K562 (cell line): ENCODE results near the gene MROH2B. TPM values are rescaled to one million over a fixed set of nuclear protein-coding genes. Genes with fewer than 3 reads are reported as not detected.

Source experiments
- ATAC-seq: fragments of 200-7000 bp; cut with Tn5 transposase; 3 replicates; pipeline ENCODE4 v1.9.1; 2020; ENCODE audit warnings: moderate library complexity
- BruUV-seq: library from RNA; stranded (reverse); fragments of 400-500 nt; replicated peaks from 2 replicates; lab custom pipeline; 2021; lab: Mats Ljungman, UMichigan
- CTCF ChIA-PET: fragments of 300-600 bp; formaldehyde crosslinking; extraction: SDS; loops from one replicate; lab custom pipeline; 2021; ENCODE audit warnings: low intra/inter-chr PET ratio; lab: Yijun Ruan, JAX
- POLR2A ChIA-PET: fragments of 300-600, 350-650 bp; sonication (Branson Sonifier 250); formaldehyde crosslinking; extraction: SDS; loops from one replicate; lab custom pipeline; 2021; ENCODE audit warnings: antibody characterized with exemption, inconsistent platforms; lab: Yijun Ruan, JAX
- DNase-seq, 4 experiments: peaks; one replicate each; pipeline versions ENCODE4 v3.0.0 to v3.0.0-alpha.2; 2011 to 2018; ENCODE audit warnings: low spot score in 3 of 4, mixed read lengths in 3 of 4; ENCODE audit errors: extremely low read depth in 1 of 4
- FAIRE-seq: peaks from 2 replicates; lab custom pipeline; 2011; peaks lifted over from hg19 to GRCh38; lab: Jason Lieb, UNC
- H2AFZ ChIP-seq: 2 replicates; pipeline ENCODE4 v1.6.0; 2011; ENCODE audit warnings: low read depth, low read length, control low read depth, inconsistent platforms
- H3K27ac ChIP-seq: fragments of 200-600 bp; 3 replicates; pipeline ENCODE4 v1.8.0; 2011; ENCODE audit warnings: low read depth, mild to moderate bottlenecking, control low read depth, inconsistent platforms, low read length, moderate library complexity, mixed read lengths; ENCODE audit errors: extremely low read depth
- H3K27me3 ChIP-seq, 2 experiments: fragments of 300-600 bp in 1 of 2; 2 replicates in 1 of 2; 3 replicates in 1 of 2; pipeline versions ENCODE4 v1.6.0 to v1.8.0; 2011; ENCODE audit warnings: inconsistent platforms in 2 of 2, low read length in 2 of 2, mild to moderate bottlenecking in 1 of 2, mixed read lengths in 1 of 2, moderate library complexity in 1 of 2; ENCODE audit not compliant: control insufficient read depth in 2 of 2, insufficient read depth in 2 of 2
- H3K36me3 ChIP-seq: fragments of 300-600 bp; 3 replicates; pipeline ENCODE4 v1.8.0; 2011; ENCODE audit warnings: mild to moderate bottlenecking, low read length, inconsistent platforms; ENCODE audit not compliant: control insufficient read depth, insufficient read depth
- H3K4me1 ChIP-seq, 2 experiments: fragments of 200-600 bp in 1 of 2; replicated peaks in 1 of 2; 2 replicates in 1 of 2; 3 replicates in 1 of 2; pipeline versions ENCODE4 v1.5.1 to v1.8.0; 2011; ENCODE audit warnings: inconsistent platforms in 2 of 2, low read length in 2 of 2, mild to moderate bottlenecking in 1 of 2, mixed read lengths in 1 of 2, moderate library complexity in 1 of 2; ENCODE audit not compliant: control insufficient read depth in 2 of 2, insufficient read depth in 2 of 2
- H3K4me2 ChIP-seq: 2 replicates; pipeline ENCODE4 v1.6.1; 2011; ENCODE audit warnings: low read length, control low read depth, inconsistent platforms, mixed read lengths; ENCODE audit not compliant: insufficient read depth
- H3K4me3 ChIP-seq: fragments of 200-600 bp; sonication (generic), shearing (Covaris generic); 2 replicates; pipeline ENCODE4 v1.5.1; 2016; ENCODE audit warnings: control low read depth, inconsistent platforms
- H3K79me2 ChIP-seq: fragments of 200-600 bp; 3 replicates; pipeline ENCODE4 v1.8.0; 2011; ENCODE audit warnings: low read length, inconsistent platforms; ENCODE audit not compliant: control insufficient read depth, insufficient read depth
- H3K9ac ChIP-seq, 2 experiments: 2 replicates each; pipeline versions ENCODE4 v1.6.0 to v1.6.1; 2011; ENCODE audit warnings: low read depth in 2 of 2, low read length in 2 of 2, control low read depth in 1 of 2, inconsistent platforms in 1 of 2, mild to moderate bottlenecking in 1 of 2, mixed read lengths in 1 of 2; ENCODE audit not compliant: insufficient read depth in 1 of 2
- H3K9me1 ChIP-seq: one replicate; pipeline ENCODE4 v1.6.0; 2011; ENCODE audit warnings: inconsistent platforms, mild to moderate bottlenecking, low read length, moderate library complexity; ENCODE audit not compliant: control insufficient read depth, insufficient read depth
- H3K9me3 ChIP-seq: replicated peaks from 2 replicates; pipeline ENCODE4 v1.5.1; 2011; ENCODE audit warnings: low read depth, low read length, inconsistent platforms; ENCODE audit not compliant: control insufficient read depth, insufficient read depth
- H4K20me1 ChIP-seq: replicated peaks from 2 replicates; pipeline ENCODE4 v1.6.1; 2011; ENCODE audit warnings: low read length, inconsistent platforms, mixed read lengths; ENCODE audit not compliant: control insufficient read depth, insufficient read depth
- LEF1 ChIP-seq: fragments of 450-650 bp; IDR thresholded peaks from 2 replicates; pipeline ENCODE4 v1.6.1; 2016; ENCODE audit warnings: mild to moderate bottlenecking
- MAFF ChIP-seq: IDR thresholded peaks from 2 replicates; pipeline ENCODE4 v1.6.1; 2012; ENCODE audit warnings: low read length, improper control_type of control experiment
- MYBL2 ChIP-seq, 2 experiments: fragments of 450-650 bp in 1 of 2; sonication (generic) in 1 of 2; formaldehyde crosslinking in 1 of 2; IDR thresholded peaks; 2 replicates each; pipeline versions ENCODE4 v1.6.1 to v1.8.1; 2017 to 2022; ENCODE audit warnings: borderline replicate concordance in 1 of 2, inconsistent platforms in 1 of 2, low read depth in 1 of 2, mild to moderate bottlenecking in 1 of 2, missing genetic modification reagents in 1 of 2, moderate library complexity in 1 of 2
- PHF8 ChIP-seq: fragments of 200-600 bp; sonication (generic); IDR thresholded peaks from 2 replicates; pipeline ENCODE4 v1.6.1; 2012; ENCODE audit warnings: mixed run types, mild to moderate bottlenecking, inconsistent platforms, low read length, moderate library complexity, borderline replicate concordance
- POLR2AphosphoS2 ChIP-seq: IDR thresholded peaks from 2 replicates; pipeline ENCODE4 v1.6.1; 2012; ENCODE audit warnings: low read length, improper control_type of control experiment
- ZFP1 ChIP-seq: fragments of 450-650 bp; formaldehyde crosslinking; IDR thresholded peaks from 2 replicates; pipeline ENCODE4 v1.4.0; 2020; ENCODE audit warnings: mild to moderate bottlenecking, mixed read lengths
- ZNF174 ChIP-seq: fragments of 250-450 bp; sonication (Bioruptor Pico); IDR thresholded peaks from 2 replicates; pipeline ENCODE4 v1.4.0; 2020; ENCODE audit warnings: mild to moderate bottlenecking
- ZNF217 ChIP-seq: sonication (generic); formaldehyde crosslinking; IDR thresholded peaks from 2 replicates; pipeline ENCODE4 v1.8.0; 2022; ENCODE audit warnings: mild to moderate bottlenecking, missing genetic modification reagents
- ZNF282 ChIP-seq: sonication (generic); formaldehyde crosslinking; IDR thresholded peaks from 2 replicates; pipeline ENCODE4 v1.8.1; 2023; ENCODE audit warnings: missing genetic modification reagents
- WGBS: fragments of 100-300 bp; shearing (Covaris generic); methylation state at CpG from one replicate; pipeline ENCODE4 v1.1.6; 2016; ENCODE audit warnings: low coverage, mixed read lengths; ENCODE audit not compliant: insufficient coverage; ENCODE audit errors: missing lambda C conversion rate; 5-methylcytosine and 5-hydroxymethylcytosine counted together
- in situ Hi-C: fragments of 300-500 bp; cut with MboI; formaldehyde crosslinking; loops from 4 replicates; pipeline ENCODE4 v1.15.0; 2018; ENCODE audit warnings: inconsistent platforms, mixed read lengths
- intact Hi-C: fragments of 100-400 bp; cut with micrococcal nuclease; formaldehyde crosslinking; loops from 2 replicates; pipeline ENCODE4 v1.14.2; 2022
- polyA plus RNA-seq, 8 experiments: library from polyadenylated mRNA; depleted of rRNA in 4 of 8; stranded (reverse) in 5 of 8; unstranded in 3 of 8; fragments of >200 nt; fragmentation: Nextera tagmentation in 2 of 8; fragmentation: Illumina TruSeq in 1 of 8; extraction: Ambion mirVana in 2 of 8; extraction: Trizol in 1 of 8; gene quantifications; 2 replicates each; pipeline versions ENCODE4 v1.2.1 to v1.2.3, GENCODE V29; 2011 to 2014; ENCODE audit warnings: inconsistent platforms in 1 of 8, missing spikeins in 1 of 8
- total RNA-seq, 7 experiments: library from RNA; depleted of rRNA in 6 of 7; stranded (reverse); fragments of >200 nt in 6 of 7; fragmentation: Illumina TruSeq in 2 of 7; extraction: Trizol in 2 of 7; gene quantifications; 2 replicates each; pipeline versions ENCODE4 v1.2.1 to v1.2.3, GENCODE V29; 2011 to 2021; ENCODE audit warnings: low replicate concordance in 1 of 7
- TF ChIP-seq, protein P1 (sequence below): fragments of 250-450 bp; sonication (Bioruptor Pico); IDR thresholded peaks from 2 replicates; pipeline ENCODE4 v1.4.0; 2020
- TF ChIP-seq, protein P2 (sequence below), 2 experiments: fragments of 450-650 bp; formaldehyde crosslinking in 1 of 2; IDR thresholded peaks; 2 replicates each; pipeline versions ENCODE4 v1.4.0 to v1.6.1; 2014 to 2020; ENCODE audit warnings: mild to moderate bottlenecking in 2 of 2, borderline replicate concordance in 1 of 2, low read depth in 1 of 2

Gene MROH2B
- total and polyA plus RNA-seq, 9 of the 15 experiments (the other 6 are each of a cell fraction or from before 2014, with no cell fraction given), result not detected

DNA sequence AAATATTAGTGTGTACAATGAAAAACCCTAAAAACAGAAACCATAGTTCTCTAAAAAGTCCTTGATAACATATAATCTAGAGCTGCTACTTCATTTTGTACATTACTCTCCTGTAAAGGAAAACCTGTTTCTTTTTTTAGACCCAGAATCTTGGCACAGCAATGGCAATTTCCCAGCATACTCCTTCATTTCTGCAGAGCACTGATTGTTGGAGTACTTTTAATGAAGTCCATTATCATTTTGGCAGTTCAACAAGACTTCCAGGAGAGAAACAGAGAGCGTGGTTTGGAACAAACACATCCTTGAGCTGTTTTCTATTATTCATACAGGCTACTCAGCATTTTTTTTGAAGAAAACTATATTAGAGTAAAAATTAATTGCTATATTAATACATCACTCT lies 22.7 kb upstream of the MROH2B start:
- Histone ChIP-seq H3K27ac (no peak overlapping the region), H3K27me3 (no peaks in the 10 kb centered on the region), H3K9me3 (no peaks in the 10 kb centered on the region), H4K20me1 (no peaks in the 10 kb centered on the region), H3K9ac (no peak overlapping the region), H3K36me3 (no peaks in the 10 kb centered on the region), H3K79me2 (no peaks in the 10 kb centered on the region), H3K4me3 (no peak overlapping the region), H3K9me1 (no peaks in the 10 kb centered on the region), H3K4me2 (no peak overlapping the region), H3K4me1 (no peaks in the 10 kb centered on the region), H2AFZ (no peak overlapping the region)
- ChIA-PET CTCF (no interaction called here), POLR2A (no interaction called here)
- ATAC-seq (no peak), FAIRE-seq (no peak), DNase-seq (no peak)
- intact Hi-C loops (no loop called here), in situ Hi-C loops (no loop called here)
- 0% methylated on average over 1 of the region's 1 CpG for WGBS
- BruUV-seq, result no TSS peak
- no peak for TF ChIP-seq ZFP1 (CRISPR knock-in tag)
- no peak for TF ChIP-seq ZNF282 (CRISPR knock-in tag)
- TF ChIP-seq PHF8, result no peak
- TF ChIP-seq MAFF, result no peak
- no peak for TF ChIP-seq ZNF217 (CRISPR knock-in tag)
- TF ChIP-seq LEF1, result no peak
- TF ChIP-seq, protein P1, sequence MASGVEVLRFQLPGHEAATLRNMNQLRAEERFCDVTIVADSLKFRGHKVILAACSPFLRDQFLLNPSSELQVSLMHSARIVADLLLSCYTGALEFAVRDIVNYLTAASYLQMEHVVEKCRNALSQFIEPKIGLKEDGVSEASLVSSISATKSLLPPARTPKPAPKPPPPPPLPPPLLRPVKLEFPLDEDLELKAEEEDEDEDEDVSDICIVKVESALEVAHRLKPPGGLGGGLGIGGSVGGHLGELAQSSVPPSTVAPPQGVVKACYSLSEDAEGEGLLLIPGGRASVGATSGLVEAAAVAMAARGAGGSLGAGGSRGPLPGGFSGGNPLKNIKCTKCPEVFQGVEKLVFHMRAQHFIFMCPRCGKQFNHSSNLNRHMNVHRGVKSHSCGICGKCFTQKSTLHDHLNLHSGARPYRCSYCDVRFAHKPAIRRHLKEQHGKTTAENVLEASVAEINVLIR (CRISPR knock-in tag), result no peak
- no peak for TF ChIP-seq POLR2AphosphoS2
- TF ChIP-seq, protein P2, sequence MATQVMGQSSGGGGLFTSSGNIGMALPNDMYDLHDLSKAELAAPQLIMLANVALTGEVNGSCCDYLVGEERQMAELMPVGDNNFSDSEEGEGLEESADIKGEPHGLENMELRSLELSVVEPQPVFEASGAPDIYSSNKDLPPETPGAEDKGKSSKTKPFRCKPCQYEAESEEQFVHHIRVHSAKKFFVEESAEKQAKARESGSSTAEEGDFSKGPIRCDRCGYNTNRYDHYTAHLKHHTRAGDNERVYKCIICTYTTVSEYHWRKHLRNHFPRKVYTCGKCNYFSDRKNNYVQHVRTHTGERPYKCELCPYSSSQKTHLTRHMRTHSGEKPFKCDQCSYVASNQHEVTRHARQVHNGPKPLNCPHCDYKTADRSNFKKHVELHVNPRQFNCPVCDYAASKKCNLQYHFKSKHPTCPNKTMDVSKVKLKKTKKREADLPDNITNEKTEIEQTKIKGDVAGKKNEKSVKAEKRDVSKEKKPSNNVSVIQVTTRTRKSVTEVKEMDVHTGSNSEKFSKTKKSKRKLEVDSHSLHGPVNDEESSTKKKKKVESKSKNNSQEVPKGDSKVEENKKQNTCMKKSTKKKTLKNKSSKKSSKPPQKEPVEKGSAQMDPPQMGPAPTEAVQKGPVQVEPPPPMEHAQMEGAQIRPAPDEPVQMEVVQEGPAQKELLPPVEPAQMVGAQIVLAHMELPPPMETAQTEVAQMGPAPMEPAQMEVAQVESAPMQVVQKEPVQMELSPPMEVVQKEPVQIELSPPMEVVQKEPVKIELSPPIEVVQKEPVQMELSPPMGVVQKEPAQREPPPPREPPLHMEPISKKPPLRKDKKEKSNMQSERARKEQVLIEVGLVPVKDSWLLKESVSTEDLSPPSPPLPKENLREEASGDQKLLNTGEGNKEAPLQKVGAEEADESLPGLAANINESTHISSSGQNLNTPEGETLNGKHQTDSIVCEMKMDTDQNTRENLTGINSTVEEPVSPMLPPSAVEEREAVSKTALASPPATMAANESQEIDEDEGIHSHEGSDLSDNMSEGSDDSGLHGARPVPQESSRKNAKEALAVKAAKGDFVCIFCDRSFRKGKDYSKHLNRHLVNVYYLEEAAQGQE (IDR thresholded peaks at IDR 0.05; ENCODE audit: borderline replicate concordance), result no peak
- TF ChIP-seq, protein P2 (CRISPR knock-in tag; IDR thresholded peaks at IDR 0.05; ENCODE audit: low read depth), result no peak
- no peak for TF ChIP-seq ZNF174 (CRISPR knock-in tag)
- no peak for TF ChIP-seq MYBL2 (IDR thresholded peaks at IDR 0.05; ENCODE audit: low read depth)
- no peak for TF ChIP-seq MYBL2 (CRISPR knock-in tag; IDR thresholded peaks at IDR 0.05; ENCODE audit: borderline replicate concordance)
